GM21723 (cell line): ENCODE data around the gene KNDC1.

Experiments used
- ATAC-seq: cut with Tn5 transposase; IDR thresholded peaks from one replicate; pipeline ENCODE4 v1.9.1; 2021; ENCODE audit warnings: mild to moderate bottlenecking, moderate library complexity; ENCODE audit not compliant: unreplicated experiment

Gene KNDC1

GRCh38 chr10:133190225-133190624 lies 30.2 kb downstream of the KNDC1 start:
- no peak for ATAC-seq

GRCh38 chr10:133191651-133192050 lies 31.6 kb downstream of the KNDC1 start:
- ATAC-seq: no peak

- no peak for ATAC-seq
These were observed 34.1 kb downstream of the KNDC1 start for GRCh38 chr10:133194151-133194550.

DNA sequence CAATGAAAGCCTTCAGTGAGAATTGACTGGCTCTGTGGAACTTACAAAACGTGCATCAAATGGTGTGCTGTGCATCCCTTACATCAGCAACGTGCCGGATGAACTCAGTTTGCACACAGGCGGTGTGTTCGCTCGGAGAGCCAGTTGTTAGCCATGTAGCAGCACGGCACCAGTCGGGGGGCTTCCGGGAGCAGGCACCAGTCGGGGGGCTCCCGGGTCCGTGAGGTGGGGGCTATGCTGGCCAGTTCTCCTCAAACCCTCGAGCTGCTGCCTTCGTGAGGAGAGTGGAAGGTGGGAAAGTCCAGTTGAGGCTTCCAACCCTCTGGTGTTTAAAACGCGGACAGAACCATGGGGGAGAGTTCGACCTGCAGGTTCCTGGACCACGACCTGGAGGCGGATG lies 35.1 kb downstream of the KNDC1 start:
- no peak for ATAC-seq

DNA sequence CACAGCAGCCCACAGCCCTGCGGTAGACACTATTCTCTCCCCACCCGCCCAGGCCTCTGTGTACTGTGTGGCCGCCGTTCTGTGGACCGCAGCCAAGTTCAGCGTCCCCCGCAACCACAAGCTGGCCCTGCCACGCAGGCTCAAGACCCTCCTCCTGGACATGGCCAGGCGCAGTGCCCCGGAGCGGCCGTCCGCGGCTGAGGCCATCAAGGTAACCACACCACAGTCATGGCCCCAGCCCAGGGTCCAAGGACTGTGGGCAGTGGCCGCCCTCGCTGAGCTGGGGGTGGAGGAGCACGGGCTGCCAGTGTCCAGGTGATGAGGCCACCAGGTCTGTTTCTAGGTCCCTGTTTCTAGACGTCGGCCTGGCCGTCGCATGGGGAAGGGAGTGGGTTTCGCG lies 35.6 kb downstream of the KNDC1 start:
- no peak for ATAC-seq

DNA sequence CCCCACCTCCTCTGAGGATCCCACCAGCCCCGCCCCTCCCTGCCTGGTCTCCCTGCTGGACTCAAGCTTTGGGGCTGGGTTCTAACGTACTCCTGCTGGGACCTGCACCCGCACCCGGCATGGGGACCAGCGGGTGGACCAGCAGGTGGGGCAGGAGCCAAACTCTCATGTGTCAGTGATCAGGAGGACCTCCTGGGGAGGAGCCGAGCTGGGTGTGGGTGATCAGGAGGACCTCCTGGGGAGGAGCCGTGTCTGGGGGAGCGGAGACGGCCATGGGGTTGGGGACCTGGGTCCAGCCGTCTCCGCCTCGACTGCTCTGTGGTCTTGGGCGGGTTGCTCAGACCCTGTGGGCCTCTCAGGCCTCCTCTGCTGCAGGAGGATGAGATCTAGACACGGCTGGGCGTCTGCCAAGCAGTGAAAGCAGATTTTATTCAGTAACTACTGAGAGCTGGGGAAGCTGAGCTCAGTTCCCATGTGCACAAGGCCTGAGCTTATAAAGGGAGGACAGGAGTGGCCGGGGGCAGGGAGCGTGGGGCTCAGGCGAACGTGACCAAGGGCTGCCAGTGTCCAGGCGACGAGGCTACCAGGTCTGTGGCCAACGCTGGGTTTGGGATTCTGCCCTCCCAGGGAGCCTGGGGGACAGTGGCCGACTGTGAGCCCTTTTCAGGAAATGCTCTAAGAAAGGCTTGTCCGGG lies 36.3 kb downstream of the KNDC1 start:
- no peak for ATAC-seq

GRCh38 chr10:133196936-133197758 lies 37.1 kb downstream of the KNDC1 start:
- ATAC-seq: no peak

DNA sequence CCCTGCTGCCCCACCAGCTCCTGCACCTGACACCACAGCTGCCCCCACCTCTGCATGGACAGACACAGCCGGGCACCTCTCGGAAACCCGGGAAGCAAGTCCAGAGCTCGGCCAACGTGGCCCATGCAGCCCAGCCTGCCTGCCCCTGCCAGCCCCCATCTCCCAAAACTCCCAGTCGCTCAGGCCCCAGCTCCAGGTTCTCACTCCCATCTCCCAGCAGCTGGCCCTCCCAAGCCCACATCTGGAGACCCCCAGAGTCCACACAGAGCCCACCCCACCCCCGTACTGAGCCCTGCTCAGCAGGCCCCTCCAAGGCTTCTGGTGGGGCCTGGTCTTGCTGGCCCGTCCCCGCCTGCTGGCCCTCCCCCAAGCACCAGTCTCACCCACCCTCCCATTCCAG lies 37.8 kb downstream of the KNDC1 start:
- ATAC-seq: no peak

DNA sequence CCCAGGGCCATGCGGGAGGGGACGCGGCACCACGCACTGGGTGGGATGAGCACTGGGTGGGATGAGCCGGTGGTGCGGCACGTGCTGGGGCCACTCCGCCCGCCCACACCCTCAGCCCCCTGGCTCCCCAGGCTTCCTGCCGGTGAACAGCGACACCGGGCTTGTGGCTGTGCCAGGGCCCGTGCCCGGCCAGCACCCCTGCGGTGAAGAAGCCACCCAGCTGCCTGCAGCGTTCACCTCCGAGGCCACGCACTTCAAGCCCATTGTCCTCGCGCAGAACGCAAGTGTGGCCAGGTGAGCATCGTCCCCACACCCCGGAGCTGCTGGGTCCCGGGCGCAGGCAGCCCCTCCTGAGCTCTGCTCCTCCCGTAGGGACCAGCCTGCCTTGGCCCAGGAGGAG lies 38.2 kb downstream of the KNDC1 start:
- no peak for ATAC-seq

GRCh38 chr10:133198621-133199487 lies 38.8 kb downstream of the KNDC1 start:
- ATAC-seq: no peak

DNA sequence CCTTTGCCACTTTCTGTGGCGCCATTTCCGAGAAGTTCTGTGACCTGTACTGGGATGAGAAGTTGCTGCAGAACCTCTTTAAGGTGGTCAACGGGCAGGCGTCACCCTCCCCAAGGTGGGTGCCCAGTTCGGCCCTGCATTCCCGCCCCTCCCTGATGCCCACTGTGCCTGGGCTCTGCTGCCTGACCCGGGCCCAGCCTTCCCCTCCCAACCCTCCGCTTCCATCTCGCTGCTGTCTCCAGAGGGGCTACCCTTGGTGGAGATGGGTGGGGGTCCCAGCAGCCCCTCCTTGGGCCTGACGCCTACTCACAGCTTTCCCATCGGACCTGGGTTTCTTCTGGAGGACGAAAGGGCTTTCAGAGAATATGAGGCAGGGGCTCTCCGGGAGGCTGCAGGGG lies 39.5 kb downstream of the KNDC1 start:
- ATAC-seq: no peak

GRCh38 chr10:133199992-133200611 lies 40.1 kb downstream of the KNDC1 start:
- no peak for ATAC-seq

- ATAC-seq: no peak
These were observed 40.6 kb downstream of the KNDC1 start for GRCh38 chr10:133200621-133201031.

- no peak for ATAC-seq
These were observed 41.3 kb downstream of the KNDC1 start for GRCh38 chr10:133201151-133201947.

DNA sequence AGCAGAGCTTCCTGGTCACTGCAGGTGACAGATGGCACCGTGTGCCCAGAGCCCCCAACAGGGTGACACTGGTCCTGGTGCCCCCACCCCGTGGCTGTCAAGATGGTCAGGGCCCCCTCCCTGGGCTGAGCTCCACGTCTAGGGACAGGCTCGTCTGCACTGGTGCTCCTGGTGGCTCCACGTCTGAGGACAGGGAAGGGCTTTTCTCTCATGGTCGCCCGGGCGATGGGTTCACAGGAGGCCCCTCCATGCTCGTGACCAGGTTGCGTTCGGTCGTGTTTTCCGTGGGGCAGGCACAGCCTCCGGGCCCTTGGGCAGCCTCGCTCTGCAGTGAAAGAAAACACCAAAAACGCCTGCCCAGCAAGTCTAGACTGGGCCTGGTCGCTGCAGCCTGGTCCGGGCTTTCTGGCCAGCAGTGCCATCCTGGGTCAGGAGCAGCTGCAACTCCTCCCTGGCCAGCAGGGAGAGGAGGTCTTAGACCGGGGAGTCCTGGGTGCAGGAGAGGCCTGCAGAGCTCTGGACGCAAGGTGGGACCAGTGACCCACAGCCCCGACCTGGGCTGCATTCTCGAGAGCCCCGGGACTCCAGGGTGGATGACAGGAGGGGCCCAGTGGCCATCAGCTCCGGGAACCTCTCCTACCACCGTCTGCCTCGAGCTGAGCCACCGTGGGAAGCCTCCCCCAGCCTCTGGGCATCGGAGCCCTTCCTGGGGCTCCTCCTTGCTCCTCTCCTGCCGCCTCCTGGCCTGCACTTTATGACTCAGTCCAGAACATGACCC lies 42.1 kb downstream of the KNDC1 start:
- ATAC-seq: no peak

DNA sequence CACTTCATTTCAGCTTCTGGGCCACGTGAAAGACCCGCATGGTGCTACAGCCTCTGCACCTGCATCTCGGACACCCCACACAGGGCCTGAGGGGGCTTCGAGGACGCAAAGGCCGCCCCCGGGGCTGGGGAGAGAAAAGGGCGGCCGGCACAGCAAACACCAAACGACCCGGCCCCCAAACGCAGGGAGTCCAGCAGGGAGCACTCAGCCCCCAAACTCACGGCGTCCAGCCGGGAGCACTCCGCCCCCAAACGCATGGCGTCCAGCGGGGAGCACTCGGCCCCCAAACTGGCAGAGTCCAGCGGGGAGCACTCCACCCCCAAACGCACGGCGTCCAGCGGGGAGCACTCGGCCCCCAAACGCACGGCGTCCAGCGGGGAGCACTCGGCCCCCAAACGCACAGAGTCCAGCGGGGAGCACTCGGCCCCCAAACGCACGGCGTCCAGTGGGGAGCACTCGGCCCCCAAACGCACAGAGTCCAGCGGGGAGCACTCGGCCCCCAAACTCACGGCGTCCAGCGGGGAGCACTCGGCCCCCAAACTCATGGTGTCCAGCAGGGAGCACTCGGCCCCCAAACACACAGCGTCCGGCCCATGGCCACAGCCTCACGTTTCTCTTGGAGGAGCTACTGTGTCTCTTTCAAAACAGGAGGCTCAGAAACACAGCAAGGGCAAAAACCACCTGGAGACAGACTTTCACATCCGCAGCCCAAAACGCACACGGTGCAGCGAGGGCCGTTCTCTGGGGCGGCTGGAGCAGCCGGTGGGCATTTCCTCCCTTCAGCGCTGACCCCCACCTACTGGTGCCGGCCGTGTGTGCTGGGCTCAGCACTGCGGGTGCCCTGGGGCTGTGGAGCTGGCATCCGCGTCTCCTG lies 43.0 kb downstream of the KNDC1 start:
- no peak for ATAC-seq

GRCh38 chr10:133203652-133204195 lies 43.7 kb downstream of the KNDC1 start:
- no peak for ATAC-seq
